Osteocyte (in vitro differentiated cells): Measurements from ENCODE around the gene SH3TC2. TPM values are rescaled to one million over a fixed set of nuclear protein-coding genes. Genes with fewer than 3 reads are reported as not detected.

Source experiments
- DNase-seq: peaks from one replicate; pipeline ENCODE4 v3.0.0; 2021; ENCODE audit warnings: mixed read lengths; ENCODE audit not compliant: unreplicated experiment; ENCODE audit errors: extremely low spot score
- H3K27ac Mint-ChIP-seq: one replicate; pipeline ENCODE4 v1.8.0; 2021; ENCODE audit warnings: mild to moderate bottlenecking, mixed read lengths; ENCODE audit not compliant: unreplicated experiment
- H3K27me3 Mint-ChIP-seq: one replicate; pipeline ENCODE4 v1.8.0; 2021; ENCODE audit warnings: mixed read lengths; ENCODE audit not compliant: unreplicated experiment
- H3K36me3 Mint-ChIP-seq: one replicate; pipeline ENCODE4 v1.8.0; 2021; ENCODE audit warnings: mixed read lengths; ENCODE audit not compliant: unreplicated experiment
- H3K4me1 Mint-ChIP-seq: one replicate; pipeline ENCODE4 v1.8.0; 2021; ENCODE audit warnings: mixed read lengths; ENCODE audit not compliant: unreplicated experiment
- H3K4me3 Mint-ChIP-seq: one replicate; pipeline ENCODE4 v1.8.0; 2021; ENCODE audit warnings: mild to moderate bottlenecking, moderate library complexity, mixed read lengths; ENCODE audit not compliant: unreplicated experiment
- H3K9me3 Mint-ChIP-seq: one replicate; pipeline ENCODE4 v1.8.0; 2021; ENCODE audit warnings: mixed read lengths; ENCODE audit not compliant: unreplicated experiment
- CTCF ChIP-seq: fragments of 200-600 bp; sonication (generic); IDR thresholded peaks from 2 replicates; pipeline ENCODE4 v1.5.0; 2021; ENCODE audit warnings: antibody characterized with exemption, mild to moderate bottlenecking, moderate library complexity
- total RNA-seq: library from RNA; stranded (reverse); gene quantifications from 2 replicates; pipeline ENCODE4 v1.2.1, GENCODE V29; 2021

Gene SH3TC2
- total RNA-seq, 1 donor from 2014 or later = 0.83 TPM

GRCh38 chr5:149099920-149100319, 37.1 kb upstream of the SH3TC2 start:
- H3K27ac Mint-ChIP-seq = no peak overlapping the region
- no peak overlapping the region for H3K4me3 Mint-ChIP-seq
- H3K4me1 Mint-ChIP-seq = no peaks in the 10 kb centered on the region
- H3K36me3 Mint-ChIP-seq = peaks cover 3% of the 10 kb centered on the region
- H3K9me3 Mint-ChIP-seq = peaks cover 32% of the 10 kb centered on the region
- H3K27me3 Mint-ChIP-seq = peaks cover 22% of the 10 kb centered on the region
- DNase-seq = no peak
- no peak for TF ChIP-seq CTCF

- peaks cover 22% of the 10 kb centered on the region for H3K9me3 Mint-ChIP-seq
- no peaks in the 10 kb centered on the region for H3K36me3 Mint-ChIP-seq
- H3K4me3 Mint-ChIP-seq = no peak overlapping the region
- no peaks in the 10 kb centered on the region for H3K4me1 Mint-ChIP-seq
- no peak overlapping the region for H3K27ac Mint-ChIP-seq
- DNase-seq = no peak
- H3K27me3 Mint-ChIP-seq = peaks cover 8% of the 10 kb centered on the region
- no peak for TF ChIP-seq CTCF
Measured at GRCh38 chr5:149094996-149095395, 32.1 kb upstream of the SH3TC2 start.

- Mint-ChIP-seq H3K9me3 (peaks cover 12% of the 10 kb centered on the region), H3K36me3 (no peaks in the 10 kb centered on the region), H3K4me3 (no peak overlapping the region), H3K27ac (no peak overlapping the region), H3K27me3 (peaks cover 15% of the 10 kb centered on the region), H3K4me1 (no peaks in the 10 kb centered on the region)
- DNase-seq = no peak
- TF ChIP-seq CTCF = no peak
Measured at GRCh38 chr5:149093625-149094024, 30.8 kb upstream of the SH3TC2 start.

GRCh38 chr5:149089796-149090195, 26.9 kb upstream of the SH3TC2 start:
- H3K27ac Mint-ChIP-seq = no peak overlapping the region
- H3K4me3 Mint-ChIP-seq = no peak overlapping the region
- no peaks in the 10 kb centered on the region for H3K36me3 Mint-ChIP-seq
- peaks cover 18% of the 10 kb centered on the region for H3K27me3 Mint-ChIP-seq
- H3K9me3 Mint-ChIP-seq = no peaks in the 10 kb centered on the region
- H3K4me1 Mint-ChIP-seq = no peaks in the 10 kb centered on the region
- TF ChIP-seq CTCF = no peak
- no peak for DNase-seq

GRCh38 chr5:149088686-149089085, 25.8 kb upstream of the SH3TC2 start:
- no peak for DNase-seq
- no peaks in the 10 kb centered on the region for H3K9me3 Mint-ChIP-seq
- peaks cover 18% of the 10 kb centered on the region for H3K27me3 Mint-ChIP-seq
- H3K36me3 Mint-ChIP-seq = no peaks in the 10 kb centered on the region
- no peak overlapping the region for H3K27ac Mint-ChIP-seq
- TF ChIP-seq CTCF = no peak
- no peaks in the 10 kb centered on the region for H3K4me1 Mint-ChIP-seq
- no peak overlapping the region for H3K4me3 Mint-ChIP-seq
